ENCODE results near the gene ODF2. TPM values are rescaled to one million over a fixed set of nuclear protein-coding genes. Genes with fewer than 3 reads are reported as not detected.
A peak's percentile ranks its signal among the peaks of the same experiment; 100 is the strongest.
"Not testable (repeated sequence)": the region's sequence is repeated elsewhere in the genome, so short reads cannot be mapped to it uniquely, and the experiment has no call there.

ODF2 gene
- total RNA-seq = 24.0 TPM

DNA sequence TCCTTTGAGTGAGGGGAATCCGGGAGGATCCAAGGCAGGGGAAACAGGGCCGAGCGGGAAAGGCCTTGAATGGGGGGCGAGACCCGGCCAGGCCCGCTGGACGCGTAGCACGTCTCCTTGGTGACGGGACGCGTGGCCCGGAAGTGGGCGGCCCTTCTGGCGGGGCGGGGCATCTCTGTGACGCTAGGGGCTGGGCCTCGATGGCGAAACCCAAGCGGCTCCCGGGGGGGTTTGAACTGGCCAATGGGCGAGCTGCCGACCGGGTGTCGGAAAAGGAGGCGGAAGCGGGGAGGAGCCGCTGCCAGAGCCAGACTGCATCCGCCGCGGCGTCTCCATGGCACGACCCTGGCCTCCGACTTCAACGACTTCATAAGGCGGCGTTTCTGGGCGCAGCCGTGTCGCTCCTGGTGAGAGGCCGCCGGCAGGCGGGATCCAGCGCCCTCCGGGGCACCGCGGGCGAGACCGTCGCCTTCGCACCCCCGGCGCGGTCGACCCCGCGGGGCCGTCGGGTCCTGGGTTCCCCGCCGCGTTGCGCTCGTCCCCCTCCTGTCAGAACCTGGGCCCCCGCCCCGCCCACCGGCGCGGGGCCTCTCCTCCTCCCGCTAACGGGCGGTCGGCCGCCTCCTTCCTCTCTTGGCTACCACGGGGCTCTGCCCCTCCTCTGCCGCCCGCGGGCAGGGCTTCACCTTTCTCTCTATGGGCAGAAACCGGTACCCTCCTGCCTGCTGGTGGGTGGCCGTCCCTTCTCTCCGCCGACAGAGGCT, at the start of gene ODF2:
ODF2 (plus strand) TSS at position 158 of the 764 bp plus-strand sequence; CDS start at position 244, 86 bp downstream.
- peak; percentile 99 for DNase-seq (ENCODE audit: low spot score)

DNA sequence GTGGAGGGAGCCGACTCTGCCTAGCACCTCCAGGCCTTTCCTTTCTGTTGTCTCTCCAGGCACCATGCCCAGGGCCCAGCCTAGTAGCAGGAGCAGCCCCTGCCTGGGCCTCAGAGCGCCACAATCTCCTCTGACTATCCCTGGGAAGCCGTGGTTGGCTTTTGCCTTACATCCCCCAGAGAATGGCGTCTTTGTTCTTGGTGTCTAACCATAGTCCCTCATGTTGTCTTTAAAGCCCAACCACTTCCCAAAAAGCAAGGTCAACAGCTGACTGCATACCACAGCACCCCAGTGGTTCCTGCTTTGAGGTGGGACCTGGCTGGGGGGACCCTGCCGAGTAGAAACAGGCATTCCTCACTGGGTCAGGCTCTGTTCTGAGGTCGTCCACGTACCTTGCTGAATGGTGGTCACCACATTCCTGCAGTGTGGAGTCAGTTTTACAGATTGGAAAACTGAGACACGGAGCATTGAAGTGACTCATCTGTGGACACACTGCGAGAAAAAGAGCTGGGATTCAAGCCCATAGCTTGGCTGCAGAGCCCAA, 48.9 kb upstream of the ODF2 start:
- DNase-seq (ENCODE audit: low spot score) = no peak

DNA sequence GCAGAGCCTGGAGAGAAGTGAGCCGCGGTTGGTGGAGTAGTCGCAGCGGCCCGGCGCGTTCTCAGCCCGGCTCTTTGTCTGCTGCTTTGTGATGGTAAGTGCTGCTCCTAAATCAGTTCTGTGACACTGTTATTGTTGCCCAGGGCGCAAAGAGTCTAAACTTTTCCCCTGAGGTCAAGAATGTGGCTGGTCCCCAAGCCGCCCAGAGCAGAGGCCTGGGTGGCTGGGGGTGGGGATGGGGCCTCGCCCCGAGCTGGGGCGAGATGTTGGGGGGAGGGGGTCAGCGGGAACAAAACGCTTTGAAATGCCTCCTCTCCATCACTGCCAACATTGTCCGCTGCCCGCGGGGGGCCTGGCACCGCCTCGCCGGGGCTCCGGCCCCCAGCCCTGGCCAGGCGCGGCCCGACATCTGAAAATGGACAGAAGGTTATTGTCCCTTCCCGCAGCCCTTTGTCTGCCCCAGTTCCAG, 46.8 kb upstream of the ODF2 start:
- no peak for DNase-seq (ENCODE audit: low spot score)

DNA sequence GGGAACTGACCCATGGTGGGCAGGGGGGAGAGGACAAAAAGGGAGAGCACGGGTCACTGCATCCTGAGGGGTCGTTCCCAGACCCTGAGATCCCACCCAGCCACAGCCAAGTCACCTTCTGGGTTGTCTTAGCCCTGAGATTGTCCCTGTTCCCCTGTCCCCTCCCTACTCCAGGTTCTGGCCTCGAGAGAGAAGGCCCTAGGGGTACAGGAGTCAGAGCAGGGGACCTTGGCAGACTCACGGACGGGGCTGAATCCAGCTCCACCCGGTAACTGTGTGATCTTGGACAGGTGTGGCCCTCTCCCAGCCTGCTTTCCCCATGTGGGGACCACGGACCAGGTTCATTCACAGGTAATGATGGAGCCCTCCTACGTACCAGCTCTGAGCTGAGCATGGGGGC, 46.4 kb upstream of the ODF2 start:
- DNase-seq (ENCODE audit: low spot score) = no peak

DNA sequence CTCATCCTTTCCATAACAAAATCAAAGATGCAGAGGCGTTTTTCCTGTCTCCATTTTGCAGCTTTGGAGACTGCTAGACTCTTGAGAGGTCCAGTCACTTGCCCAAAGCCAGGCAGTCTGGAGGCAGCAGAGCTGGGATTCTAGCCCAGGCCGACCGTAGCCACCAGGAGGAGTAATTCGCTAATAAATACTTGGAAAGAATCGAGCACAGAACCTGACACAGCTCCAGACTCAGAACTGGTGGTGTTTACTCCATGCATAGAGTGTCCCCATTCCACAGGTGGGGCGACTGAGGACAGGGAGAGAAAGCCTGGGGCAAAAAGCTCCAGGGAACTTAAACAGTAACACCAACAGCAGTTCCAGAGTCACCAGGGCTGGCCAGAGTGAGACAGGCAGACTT, 45.8 kb upstream of the ODF2 start:
- no peak for DNase-seq (ENCODE audit: low spot score)

DNA sequence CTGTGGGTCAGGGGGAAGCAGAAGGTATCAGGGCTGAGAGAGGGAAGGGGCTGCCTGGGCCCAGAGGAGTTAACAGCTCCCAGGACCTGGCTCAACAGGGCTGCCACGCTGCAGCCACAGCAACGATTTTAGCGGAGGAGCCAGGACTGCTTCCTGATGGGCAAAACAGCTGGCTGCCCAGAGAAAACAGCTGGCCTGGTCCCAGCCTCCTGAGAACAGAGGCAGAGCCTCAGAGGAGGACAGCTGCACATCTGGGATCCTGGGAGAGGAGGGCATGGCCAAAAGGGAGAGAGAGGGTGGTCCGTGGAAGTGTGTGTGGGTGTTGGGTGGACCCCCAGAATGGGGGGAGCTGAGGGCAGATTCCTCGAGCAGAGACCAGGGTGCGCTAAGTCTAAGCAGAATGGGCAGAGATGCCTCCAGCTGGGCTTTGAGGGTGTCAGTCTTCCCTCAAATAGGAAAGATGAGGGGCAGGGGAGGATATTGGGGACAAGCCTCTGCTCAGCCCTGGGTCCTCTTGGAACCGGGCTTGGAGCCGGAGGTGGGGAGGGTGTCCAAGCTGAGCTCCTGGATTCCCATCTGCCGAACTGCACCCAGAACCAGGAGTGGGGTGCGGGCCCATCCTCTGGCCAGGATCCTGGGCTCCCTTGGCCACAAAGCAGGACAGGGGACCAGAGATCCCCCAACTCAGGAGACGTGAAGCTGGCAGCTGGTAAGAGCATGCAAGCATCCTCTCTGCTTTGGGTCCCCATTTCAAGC, 44.3 kb upstream of the ODF2 start:
- no peak for DNase-seq (ENCODE audit: low spot score)

DNA sequence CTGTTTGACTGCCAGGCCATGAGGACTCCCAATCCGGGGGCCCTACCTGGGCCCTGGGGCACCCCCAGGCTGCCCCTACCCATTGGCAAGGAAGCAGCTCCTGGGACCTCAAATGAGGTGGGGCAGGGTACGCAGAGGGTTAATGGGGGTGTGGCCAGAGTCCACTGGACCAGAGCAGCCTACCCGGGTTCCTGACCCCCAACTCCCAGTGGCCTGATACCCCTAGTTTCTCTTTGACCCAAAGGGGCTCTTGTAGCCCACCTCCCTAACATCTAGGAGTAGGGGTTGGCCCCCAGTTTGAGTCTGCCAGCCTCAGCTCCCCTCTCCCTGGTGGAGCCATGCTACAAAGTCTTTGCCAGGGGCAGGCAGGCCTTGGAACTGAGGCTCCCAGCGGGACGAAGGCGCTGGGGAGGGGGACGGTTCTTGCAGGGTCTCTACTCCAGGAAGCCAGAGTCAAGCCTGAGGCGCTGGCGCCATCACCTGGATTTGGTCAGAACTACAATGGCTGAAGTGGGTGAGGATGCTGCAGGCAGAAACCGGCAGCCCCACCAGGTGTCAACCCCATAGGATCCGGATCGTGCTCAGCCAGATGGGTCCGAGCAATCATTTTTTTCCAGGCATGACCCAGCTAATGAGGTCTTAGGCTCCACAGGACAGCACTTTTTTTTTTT, 43.6 kb upstream of the ODF2 start:
- no peak for DNase-seq (ENCODE audit: low spot score)

DNA sequence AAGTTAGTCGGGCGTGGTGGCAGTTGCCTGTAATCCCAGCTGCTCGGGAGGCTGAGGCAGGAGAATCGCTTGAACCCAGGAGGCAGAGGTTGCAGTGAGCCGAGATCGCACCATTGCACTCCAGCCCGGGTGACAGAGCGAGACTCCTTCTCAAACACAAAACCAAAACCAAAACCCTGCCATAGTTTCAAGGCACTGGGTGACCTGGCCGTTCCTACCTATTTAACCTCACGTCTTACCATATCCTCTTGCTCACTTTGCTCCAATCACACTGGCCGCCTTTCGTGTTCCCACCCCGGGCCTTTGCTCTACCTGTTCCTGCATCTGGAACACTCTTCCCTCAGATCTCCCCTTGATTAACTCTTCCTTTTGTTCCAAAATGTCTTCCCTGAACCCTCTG, 42.1 kb upstream of the ODF2 start:
- not testable (repeated sequence) for DNase-seq (ENCODE audit: low spot score)

DNA sequence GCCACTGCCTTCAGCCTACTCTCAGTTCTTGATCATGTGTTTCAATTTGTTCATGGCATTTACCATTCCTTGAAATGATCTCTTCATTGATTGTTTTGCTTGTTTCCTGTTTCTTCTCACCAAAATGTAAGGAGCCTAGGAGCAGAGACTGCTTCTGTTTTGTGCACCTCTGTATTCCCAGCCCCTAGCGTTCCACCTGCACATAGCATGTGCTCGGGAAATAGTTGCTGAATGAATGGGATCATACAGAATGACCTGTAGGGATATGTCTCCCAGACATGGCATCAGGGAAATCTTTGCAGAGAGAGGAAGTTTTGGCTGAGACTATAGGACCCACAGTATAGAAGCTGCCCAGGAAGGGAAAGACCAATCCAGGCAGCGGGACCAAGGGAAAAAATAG, 41.3 kb upstream of the ODF2 start:
- no peak for DNase-seq (ENCODE audit: low spot score)

DNA sequence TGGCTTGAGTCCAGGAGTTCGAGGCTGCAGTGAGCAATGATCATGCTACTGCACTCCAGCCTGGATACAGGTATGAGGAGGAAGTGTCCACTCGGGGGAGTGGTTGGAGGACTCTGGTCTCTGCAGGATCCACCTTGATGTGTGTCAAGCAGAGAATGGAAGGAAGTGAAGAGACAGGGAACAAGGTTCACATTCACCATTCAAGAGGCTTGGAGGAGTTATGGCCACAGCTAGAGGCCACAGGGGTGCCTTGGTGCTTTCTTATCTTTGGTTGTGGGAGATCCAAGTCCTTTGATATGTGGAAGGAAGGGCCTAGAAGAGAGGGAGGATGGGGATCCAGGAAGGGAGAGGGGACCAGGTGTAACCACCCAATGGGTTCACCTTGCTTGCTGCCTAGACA, 40.5 kb upstream of the ODF2 start:
- DNase-seq (ENCODE audit: low spot score) = no peak

DNA sequence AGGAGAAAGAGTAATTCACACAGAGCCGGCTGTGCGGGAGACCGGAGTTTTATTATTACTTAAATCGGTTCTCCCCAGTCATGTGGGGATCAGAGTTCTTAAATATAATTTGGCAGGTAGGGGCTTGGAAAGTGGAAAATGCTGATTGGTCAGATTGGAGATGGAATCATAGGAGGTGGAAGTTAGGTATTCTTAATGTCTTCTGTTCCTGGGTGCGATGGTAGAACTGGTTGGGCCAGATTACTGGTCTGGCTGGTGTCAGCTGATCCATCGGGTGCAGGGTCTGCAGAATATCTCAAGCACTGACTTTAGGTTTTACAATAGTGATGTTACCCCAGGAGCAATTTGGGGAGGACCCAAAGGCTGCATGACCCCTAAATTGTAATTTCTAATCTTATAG, 39.8 kb upstream of the ODF2 start:
- peak; percentile 76 for DNase-seq (ENCODE audit: low spot score)

DNA sequence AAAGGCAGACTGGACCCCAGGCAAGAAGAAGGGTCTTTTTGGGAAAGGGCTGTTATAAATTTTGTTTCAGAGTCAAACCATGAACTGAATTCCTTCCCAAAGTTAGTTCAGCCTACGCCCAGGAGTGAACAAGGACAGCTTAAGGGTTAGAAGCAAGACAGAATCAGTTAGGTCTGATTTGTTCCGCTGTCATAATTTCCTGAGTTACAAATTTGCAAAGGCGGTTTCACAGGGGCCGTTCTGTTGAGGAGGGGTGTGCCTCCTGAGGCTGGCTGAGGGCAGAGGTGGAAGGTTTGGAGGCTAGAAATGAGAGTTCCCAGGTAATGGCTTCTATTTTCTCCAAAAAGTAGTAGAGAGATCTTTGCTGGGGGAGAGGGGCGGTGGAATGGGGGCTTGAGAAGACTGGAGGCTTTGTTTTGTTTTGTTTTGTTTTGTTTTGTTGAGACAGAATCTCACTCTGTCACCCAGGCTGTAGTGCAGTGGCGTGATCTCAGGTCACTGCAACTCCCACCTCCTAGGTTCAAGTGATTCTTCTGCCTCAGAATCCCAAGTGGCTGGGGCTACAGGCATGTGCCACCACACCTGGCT, 39.3 kb upstream of the ODF2 start:
- DNase-seq (ENCODE audit: low spot score) = no peak

DNA sequence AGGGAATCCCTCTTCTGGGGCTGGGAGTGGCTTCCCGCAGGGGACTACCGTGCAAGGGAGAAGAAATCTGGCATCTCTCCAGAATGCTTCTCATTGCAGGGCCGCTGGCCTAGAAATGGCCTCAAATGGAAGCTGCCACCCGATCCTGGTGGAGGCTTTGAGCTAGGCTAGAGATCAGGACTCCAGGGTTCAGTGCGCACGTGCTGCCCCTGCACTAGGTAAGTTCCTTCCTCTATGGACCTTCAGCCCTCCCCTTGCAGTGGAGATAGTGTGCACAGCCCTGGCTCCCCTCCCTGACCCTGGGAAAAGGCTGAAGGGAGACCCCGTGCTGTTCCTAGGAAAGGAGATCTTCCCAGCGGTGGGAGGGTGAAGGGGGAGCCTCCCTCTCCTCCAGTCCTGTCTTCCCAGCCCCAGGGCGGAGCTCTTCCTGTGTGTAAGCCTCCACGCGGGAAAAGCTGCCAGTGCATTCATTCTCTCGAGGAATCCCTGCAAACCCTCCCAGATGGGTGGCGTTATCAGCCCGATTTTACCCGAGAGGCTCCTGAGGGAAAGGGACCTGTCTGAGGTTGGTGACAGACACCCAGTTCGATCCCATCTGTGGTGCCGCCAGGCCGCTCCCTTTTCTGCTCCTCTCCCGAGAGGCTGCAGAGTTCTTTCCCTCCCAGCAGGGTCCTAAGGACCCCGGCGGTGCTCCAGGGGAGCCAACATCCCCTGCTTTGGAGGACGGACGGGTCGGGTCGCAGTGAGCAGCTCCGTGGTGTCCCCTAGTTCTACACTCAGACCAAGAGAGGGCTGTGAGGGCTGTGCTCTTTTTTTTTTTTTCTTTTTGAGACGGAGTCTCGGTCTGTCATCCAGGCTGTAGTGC, 36.5 kb upstream of the ODF2 start:
- DNase-seq (ENCODE audit: low spot score) = peak; percentile 56

DNA sequence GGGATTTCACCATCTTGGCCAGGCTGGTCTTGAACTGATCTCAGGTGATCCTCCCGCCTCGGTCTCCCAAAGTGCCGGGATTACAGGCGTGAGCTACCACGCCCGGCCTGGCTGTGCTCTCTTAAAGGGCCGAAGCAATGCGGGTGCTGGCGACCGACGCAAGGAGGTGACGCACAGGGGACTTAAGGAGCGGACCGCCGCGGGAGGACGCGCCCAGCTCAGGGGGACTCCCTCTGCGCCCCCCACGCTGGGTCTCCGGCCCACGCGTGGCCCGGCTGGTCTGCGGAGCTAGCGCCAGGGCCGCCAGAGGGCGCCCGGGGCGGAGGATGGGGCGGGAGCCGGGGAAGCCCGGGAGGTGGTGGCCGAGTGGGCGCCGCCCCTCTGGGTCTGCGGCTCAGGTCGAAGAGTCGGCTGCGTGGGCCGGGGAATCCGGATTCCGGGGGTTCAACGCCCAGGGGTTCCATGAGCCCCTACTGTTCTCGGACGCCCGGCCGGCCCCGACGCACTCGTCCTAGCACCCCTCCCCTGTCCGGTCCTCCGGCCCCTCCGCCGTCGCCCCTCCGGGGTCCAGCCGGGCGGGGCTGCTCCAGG, 35.7 kb upstream of the ODF2 start:
- DNase-seq (ENCODE audit: low spot score) = peak; percentile 71

DNA sequence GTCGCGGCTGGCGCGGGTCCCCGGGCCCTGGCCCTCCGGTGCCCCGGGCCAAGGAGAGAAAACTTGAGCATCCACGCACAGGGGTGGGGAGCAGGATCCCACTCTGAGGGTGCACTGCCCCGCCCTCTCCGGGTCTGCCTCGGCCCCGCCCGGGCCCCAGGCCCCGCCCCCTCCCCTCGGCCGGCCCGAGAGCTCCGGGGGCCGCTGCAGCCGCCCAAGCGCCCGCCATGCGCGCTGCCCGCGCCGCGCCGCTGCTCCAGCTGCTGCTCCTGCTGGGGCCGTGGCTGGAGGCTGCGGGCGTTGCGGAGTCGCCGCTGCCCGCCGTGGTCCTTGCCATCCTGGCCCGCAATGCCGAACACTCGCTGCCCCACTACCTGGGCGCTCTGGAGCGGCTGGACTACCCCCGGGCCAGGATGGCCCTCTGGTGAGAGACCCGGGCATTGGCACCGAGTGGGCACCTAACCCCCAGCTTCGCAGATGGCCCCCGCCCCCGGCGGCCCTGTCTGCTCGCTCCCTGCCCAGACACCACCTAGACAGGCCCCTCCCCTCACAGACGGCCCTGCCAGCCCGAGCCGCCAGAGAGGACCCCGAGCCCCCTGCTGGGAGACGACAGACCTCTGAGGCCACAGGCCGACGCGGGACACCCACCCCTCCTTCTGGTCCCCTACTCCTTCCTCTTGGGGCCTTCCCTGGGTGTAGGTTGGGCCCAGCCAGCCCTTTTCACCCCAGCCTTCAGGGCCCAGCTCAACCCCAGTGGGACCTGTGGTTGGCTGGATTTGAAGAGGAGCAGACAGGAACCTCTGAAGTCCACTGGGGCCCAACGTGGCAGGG, 34.9 kb upstream of the ODF2 start, which contains the start of gene CERCAM:
CERCAM (plus strand) TSS at position 207 of the 831 bp plus-strand sequence; CDS start at position 228, 21 bp downstream.
- peak; percentile 55 for DNase-seq (ENCODE audit: low spot score)

DNA sequence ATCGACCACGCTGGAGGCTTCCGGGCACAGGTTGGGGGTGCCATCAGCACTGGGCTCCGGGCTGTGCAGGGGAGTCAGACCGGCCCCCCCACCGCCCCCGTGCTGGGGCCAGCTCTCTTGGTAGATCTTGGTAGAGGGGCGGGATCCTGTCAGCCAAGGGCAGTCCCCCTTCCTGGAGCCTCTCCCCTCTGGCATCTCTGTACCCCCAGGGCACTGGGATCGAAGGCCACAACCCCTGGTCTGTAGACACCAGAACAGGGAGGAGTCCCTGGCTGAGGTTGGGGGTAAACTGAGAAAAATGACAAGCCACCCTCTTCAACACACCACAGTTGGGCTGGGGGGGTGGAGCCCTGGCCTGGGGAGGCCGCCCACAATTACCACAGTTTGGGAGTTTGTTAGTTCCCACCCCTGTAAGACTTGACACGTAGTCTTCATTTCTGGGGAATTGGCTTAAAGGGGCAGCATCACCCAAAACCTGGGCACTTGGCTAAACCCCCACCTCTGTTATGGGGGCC, 34.3 kb upstream of the ODF2 start:
- no peak for DNase-seq (ENCODE audit: low spot score)

DNA sequence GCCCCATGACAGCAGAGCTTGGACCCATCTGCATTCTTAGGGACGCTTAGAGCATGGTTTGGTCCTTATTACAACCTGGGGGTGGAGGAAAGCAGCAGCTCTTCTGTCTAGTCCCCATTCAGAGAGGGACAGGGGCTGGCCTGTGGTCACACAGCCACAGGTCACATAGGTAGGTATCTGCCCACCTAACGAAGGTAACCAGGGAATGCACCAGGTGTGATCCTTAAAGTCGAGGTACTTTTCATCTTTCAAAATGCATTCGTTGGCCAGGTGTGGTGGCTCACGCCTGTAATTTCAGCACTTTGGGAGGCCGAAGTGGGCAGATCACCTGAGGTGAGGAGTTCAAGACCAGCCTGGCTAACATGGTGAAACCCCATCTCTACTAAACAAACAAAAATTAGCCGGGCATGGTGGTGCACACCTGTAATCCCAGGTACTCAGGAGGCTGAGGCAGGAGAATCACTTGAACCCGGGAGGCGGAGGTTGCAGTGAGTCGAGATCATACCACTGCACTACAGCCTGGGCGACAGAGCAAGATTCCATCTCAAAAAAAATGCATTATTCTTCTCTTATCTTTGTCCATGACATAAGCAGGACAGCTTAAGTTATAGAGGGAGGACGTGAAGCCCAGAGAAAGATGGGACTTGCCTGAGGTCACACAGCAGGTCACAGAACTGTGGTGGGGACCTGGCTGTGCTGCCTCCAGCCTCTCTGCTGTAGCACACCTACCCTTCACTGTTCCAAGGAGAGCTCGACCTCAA, 33.6 kb upstream of the ODF2 start:
- DNase-seq (ENCODE audit: low spot score) = not testable (repeated sequence)

DNA sequence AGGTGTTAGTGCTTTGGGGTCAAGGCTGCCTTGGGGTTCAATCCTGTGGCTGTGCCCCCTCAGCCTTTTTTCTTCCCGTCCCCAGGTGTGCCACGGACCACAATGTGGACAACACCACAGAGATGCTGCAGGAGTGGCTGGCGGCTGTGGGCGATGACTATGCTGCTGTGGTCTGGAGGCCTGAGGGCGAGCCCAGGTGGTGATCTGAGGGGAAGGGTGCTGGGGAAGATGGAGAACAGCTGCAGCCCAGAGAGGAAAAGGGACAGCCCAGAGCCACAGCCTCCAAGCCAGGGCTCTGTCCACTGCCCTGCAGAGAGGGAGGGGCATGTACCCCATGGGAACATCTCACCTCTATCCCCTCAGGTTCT, 33.0 kb upstream of the ODF2 start:
- no peak for DNase-seq (ENCODE audit: low spot score)

DNA sequence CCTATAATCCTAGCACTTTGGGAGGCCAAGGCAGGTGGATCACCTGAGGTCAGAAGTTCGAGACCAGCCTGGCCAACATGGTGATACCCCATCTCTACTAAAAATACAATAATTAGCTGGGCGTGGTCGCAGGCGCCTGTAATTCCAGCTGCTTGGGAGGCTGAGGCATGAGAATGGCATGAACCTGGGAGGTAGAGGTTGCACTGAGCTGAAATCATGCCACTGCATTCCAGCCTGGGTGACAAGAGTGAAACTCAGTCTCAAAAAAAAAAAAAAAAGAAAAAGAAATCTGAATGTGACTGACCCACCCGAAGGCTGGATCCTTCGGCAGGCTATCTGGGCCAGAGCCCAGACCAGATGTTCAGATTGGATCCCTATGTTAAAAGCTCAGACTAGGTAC, 32.5 kb upstream of the ODF2 start:
- DNase-seq (ENCODE audit: low spot score) = not testable (repeated sequence)
